ENCODE data around the gene SDK1. TPM values are rescaled to one million over a fixed set of nuclear protein-coding genes. Genes with fewer than 3 reads are reported as not detected.

Gene SDK1
- polyA plus RNA-seq, 2 of the 4 experiments (the other 2 are of a cell fraction), result 0.12 to 0.28 TPM

- ATAC-seq, result no peak
- Histone ChIP-seq H3K4me2 (no peak overlapping the region), H3K27ac (no peak overlapping the region), H3K4me1 (no peaks in the 10 kb centered on the region), H3K9me3 (no peaks in the 10 kb centered on the region), H3K4me3 (no peak overlapping the region)
- FAIRE-seq, result no peak
- WGBS (ENCODE audit: missing lambda C conversion rate), result 48% methylated on average over 10 of the region's 12 CpGs
- POLR2A ChIA-PET, result interaction anchor here (0.7 kb wide), 1 partner anchor 227 kb away, joined by 4 read pairs; no protein-coding TSS in a partner anchor
- CTCF ChIA-PET, result no interaction called here
- no peak for DNase-seq (ENCODE audit: low read depth in 1 of 2, low spot score in 1 of 2)
- TF ChIP-seq BHLHE40 (IDR thresholded peaks at IDR 0.05; ENCODE audit: low read depth, low read length) (no peak), HOXA7 (CRISPR knock-in tag; IDR thresholded peaks at IDR 0.05) (no peak), JUNB (IDR thresholded peaks at IDR 0.05) (no peak), ATOH8 (CRISPR knock-in tag; IDR thresholded peaks at IDR 0.05; ENCODE audit: low read depth) (no peak), TP53 (CRISPR knock-in tag; IDR thresholded peaks at IDR 0.05) (no peak), HDAC2 (IDR thresholded peaks at IDR 0.05) (no peak), USF2 (IDR thresholded peaks at IDR 0.05) (no peak), CEBPB (IDR thresholded peaks at IDR 0.05) (no peak), SREBF2 (IDR thresholded peaks at IDR 0.05) (no peak), MAX (IDR thresholded peaks at IDR 0.05) (no peak)
These were observed 382.8 kb downstream of the SDK1 start for GRCh38 chr7:3683546-3684539.

GRCh38 chr7:3688071-3688470, 387.0 kb downstream of the SDK1 start:
- CTCF ChIA-PET, result no interaction called here
- POLR2A ChIA-PET, result no interaction called here
- Histone ChIP-seq H3K27ac (no peak overlapping the region), H3K4me2 (no peak overlapping the region), H3K9me3 (no peaks in the 10 kb centered on the region), H3K4me3 (no peak overlapping the region), H3K4me1 (no peaks in the 10 kb centered on the region)
- DNase-seq (ENCODE audit: low read depth in 1 of 2, low spot score in 1 of 2) (no peak), ATAC-seq (no peak), FAIRE-seq (no peak)
- 43% methylated on average over 2 of the region's 2 CpGs for WGBS (ENCODE audit: missing lambda C conversion rate)
- no peak for TF ChIP-seq HDAC2 (IDR thresholded peaks at IDR 0.05)
- TF ChIP-seq ATOH8 (CRISPR knock-in tag; IDR thresholded peaks at IDR 0.05; ENCODE audit: low read depth), result no peak
- no peak for TF ChIP-seq CEBPB (IDR thresholded peaks at IDR 0.05)
- no peak for TF ChIP-seq NR3C1 (IDR thresholded peaks at IDR 0.05)
- no peak for TF ChIP-seq BHLHE40 (IDR thresholded peaks at IDR 0.05; ENCODE audit: low read depth, low read length)
- no peak for TF ChIP-seq CHD4 (IDR thresholded peaks at IDR 0.05; ENCODE audit: borderline replicate concordance)
- TF ChIP-seq EHMT2 (IDR thresholded peaks at IDR 0.05; ENCODE audit: low read depth), result no peak
- TF ChIP-seq ESRRA (IDR thresholded peaks at IDR 0.05; ENCODE audit: borderline replicate concordance, low read length), result no peak
- no peak for TF ChIP-seq HES2 (IDR thresholded peaks at IDR 0.05)
- TF ChIP-seq REST (IDR thresholded peaks at IDR 0.05), result no peak
- TF ChIP-seq ZNF302 (CRISPR knock-in tag; IDR thresholded peaks at IDR 0.05), result no peak
- TF ChIP-seq JUN (IDR thresholded peaks at IDR 0.05), result no peak
- TF ChIP-seq RNF2 (IDR thresholded peaks at IDR 0.05; ENCODE audit: borderline replicate concordance, low read depth), result no peak
- TF ChIP-seq JUNB (IDR thresholded peaks at IDR 0.05), result no peak

Data from A549 (cell line).